Fibroblast of skin of scalp (primary cell): ENCODE data around the gene RINL.
"Not testable (repeated sequence)": the region's sequence is repeated elsewhere in the genome, so short reads cannot be mapped to it uniquely, and the experiment has no call there.

Source experiments
- DNase-seq: peaks from one replicate; pipeline ENCODE4 v3.0.0-alpha.2; 2013

The RINL gene

DNA sequence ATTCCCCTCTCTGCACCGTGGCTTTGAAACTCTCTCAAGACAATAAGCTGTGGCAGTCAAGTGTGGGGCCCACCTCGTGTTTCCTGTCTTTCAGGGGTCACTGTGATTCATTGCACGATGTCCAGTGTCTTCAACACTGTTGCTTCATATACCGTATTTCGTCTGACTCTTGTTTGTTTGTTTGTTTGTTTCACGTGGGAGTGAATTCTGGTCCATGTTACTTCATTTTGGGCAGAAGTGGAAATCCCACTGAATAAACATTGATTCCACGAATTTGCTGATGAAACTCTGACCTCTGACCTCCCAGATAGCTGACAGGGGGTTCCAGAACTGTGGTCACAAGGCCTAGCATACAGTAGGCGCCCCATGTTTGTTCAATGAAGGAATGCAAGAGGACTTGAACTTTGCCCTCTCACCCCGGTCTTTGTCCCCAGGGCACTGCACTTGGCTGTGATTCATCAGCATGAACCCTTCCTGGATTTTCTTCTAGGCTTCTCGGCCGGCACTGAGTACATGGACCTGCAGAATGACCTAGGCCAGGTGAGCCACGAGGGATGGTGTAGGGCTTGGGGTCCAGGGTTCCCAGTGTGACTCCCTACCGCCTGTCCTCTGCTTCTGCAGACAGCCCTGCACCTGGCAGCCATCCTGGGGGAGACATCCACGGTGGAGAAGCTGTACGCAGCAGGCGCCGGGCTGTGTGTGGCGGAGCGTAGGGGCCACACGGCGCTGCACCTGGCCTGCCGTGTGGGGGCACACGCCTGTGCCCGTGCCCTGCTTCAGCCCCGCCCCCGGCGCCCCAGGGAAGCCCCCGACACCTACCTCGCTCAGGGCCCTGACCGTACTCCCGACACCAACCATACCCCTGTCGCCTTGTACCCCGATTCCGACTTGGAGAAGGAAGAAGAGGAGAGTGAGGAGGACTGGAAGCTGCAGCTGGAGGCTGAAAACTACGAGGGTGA, 26.8 kb upstream of the RINL start:
- no peak for DNase-seq

DNA sequence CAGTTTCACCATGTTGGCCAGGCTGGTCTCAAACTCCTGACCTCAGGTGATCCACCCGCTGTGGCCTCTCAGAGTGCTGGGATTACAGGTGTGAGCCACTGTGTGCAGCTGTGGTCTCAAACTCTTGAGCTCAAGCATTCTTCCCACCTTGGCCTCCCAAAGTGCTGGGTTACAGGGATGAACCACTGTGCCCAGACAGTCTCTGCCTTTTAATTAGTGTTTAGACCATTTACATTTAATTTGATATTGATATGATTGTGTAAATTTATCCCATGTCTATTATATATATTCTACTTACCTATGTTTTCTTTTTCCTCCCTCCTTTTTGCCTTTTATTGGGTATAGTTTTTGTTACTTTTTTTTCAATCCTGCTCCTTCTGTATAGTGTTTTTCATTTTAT, 23.6 kb upstream of the RINL start:
- no peak for DNase-seq

DNA sequence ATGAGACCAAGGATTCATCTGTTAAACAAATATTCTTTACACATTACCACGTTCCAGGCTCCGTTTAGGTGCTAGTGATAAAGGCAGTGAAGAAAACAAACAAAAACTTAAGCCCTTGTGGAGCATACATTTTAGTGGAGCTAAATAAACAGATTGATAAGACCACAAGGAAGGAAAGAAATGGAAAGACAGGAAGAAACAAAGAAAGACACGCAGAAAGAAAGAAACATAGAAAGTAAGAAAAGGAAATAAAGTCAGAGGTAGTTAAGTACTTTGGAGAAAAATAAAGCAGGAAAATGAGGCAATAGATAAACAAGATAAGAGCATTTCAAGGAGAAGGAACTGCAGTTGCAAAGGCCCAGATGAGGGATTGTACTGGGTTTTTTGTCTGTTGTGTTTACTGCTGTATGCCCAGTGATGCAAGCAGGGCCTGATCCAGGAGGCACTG, 22.7 kb upstream of the RINL start:
- DNase-seq = no peak

DNA sequence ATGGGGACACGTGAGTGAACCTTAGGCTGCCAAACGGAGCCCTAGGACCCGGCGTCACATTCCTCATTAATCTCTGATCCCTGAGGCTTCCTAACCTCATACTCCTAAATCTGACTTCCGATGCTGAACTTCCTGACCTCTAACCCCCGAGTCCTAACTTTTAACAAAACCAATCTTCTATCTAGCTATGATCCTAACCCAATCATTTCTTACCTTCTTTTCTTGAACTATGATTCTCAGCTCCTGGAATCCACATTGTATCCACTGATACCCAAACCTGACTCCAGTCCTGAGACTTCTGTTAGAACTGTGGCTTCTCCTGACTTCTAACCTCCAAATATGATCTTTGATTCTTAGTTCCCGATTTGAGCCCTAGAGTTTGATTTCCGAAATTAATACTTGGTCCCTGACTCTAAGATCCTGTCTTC, 22.1 kb upstream of the RINL start:
- DNase-seq = no peak

DNA sequence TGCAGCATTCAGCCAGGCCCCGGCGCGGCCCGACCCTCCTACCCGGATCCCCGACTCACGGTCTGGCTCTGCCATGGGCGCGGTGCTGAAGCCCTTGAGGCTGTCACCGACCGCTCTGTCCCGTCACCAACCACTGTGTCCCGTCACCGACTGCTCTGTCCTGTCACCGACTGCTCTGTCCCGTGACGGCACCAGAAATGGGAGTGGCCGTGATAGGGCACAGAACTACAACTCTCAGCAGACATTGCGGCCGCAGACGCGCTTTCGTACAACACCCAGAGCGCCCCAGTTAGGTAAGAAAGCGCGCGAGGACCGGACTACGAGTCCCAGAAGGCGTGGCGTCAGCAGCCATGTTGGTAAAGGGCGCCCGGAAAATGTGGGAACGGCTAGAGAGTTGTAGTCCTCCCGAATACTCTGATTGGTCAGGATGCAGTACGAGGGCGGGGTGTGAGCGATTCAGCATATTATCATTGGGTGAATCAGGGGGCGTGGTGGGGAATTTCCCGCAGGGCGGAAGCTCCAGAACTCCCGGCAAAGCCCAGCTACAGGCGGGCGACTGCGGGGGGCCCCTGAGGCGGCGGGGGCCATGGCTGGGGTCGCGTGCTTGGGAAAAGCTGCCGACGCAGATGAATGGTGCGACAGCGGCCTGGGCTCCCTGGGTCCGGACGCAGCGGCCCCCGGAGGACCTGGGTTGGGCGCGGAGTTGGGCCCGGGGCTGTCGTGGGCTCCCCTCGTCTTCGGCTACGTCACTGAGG, 21.5 kb upstream of the RINL start, which contains the start of the genes NFKBIB and SIRT2:
NFKBIB (plus strand) TSS at position 523 of the 755 bp plus-strand sequence; CDS start at position 587, 64 bp downstream.
SIRT2 (minus strand) TSS at position 172 of the 755 bp plus-strand sequence; CDS start at position 75, 97 bp downstream.
- DNase-seq = peak; percentile 100

DNA sequence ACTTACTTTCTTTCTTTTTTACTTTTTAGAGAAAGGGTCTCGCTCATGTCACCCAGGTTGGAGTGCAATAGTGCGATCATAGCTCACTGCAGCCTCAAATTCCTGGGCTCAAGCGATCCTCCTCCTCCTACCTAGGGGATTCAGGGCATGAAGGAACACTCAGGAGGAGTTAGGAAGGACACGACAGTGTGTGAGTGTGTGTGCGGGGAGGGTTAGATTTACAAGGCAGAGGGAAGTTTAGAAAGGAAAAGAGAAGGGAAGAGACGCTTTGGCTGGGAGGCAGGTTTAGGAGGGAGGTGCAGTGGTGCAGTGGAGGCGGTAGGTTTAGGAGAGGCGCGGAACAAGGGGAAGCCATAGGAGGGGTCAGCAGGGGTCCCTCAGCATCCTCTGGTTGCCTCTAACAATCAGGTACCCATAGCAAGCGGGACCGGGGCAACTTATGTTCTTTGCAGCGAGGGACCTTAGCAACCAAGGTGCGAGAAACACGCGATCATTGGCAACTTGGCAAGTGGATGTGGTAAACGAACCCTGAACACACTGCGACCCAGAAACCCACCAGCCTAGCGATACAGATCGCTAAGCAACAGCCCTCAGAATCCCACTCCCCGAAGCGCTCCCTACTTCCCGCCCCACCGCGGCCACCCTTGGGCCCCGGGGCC, 20.8 kb upstream of the RINL start:
- DNase-seq = peak; percentile 3

DNA sequence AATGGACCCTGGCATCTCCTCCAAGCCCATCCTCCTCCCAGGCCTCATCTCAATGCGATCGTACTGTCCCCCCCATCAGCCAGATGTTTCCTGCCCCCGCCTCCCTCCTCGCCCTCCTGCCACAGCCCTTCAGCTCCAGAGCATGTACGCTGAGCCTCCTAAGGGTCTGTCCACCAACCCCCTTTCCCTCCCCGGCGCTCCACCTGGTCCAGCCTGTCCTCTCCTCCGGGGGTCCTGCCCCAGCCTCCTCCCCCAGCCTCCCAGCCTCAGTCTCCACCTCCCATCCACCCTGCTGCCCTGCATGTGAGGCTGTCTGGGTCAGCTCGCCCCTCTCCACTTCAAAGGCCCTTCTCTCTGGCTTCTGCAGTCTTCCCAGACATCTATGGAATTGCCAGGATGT, 16.9 kb upstream of the RINL start:
- no peak for DNase-seq

DNA sequence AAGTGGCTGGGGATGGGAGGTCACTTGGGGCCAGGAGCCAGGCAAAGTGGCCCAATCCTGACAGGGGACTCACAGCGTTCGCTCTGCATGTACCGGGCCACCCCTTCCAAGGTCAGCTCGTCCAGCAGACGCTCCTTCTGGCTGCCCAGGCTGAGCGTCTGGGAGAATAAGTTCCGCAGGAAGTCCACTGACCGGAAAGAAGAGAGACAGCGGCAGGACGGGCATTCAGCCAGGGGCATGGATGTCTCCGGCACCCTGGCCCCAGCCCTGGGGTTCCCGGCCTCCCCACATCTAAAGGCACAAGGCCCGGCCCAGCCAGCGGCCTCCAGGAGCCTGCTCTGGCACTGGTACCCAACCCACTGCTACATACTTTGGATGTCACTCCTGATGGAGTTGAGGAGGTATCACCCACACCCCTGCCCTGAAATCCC, 15.3 kb upstream of the RINL start:
- DNase-seq = no peak

DNA sequence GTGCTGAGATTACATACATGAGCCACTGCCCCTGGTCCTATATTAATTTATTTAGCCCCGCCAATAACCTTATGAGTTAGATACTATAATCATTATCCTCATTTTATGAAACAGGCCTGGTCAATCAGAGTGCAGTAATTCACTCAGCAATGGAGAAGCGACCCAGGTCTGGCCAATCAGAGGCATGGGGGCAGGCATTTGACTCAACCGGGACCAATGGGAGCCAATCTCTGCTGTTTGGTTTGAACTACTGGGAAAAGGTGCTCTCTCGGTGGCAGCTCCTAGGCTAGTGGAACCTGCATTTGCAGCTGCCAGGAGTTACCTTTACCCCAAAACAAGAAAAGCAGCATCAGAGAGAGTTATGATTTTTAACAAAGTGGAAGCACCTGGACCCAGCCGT, 14.8 kb upstream of the RINL start:
- no peak for DNase-seq

DNA sequence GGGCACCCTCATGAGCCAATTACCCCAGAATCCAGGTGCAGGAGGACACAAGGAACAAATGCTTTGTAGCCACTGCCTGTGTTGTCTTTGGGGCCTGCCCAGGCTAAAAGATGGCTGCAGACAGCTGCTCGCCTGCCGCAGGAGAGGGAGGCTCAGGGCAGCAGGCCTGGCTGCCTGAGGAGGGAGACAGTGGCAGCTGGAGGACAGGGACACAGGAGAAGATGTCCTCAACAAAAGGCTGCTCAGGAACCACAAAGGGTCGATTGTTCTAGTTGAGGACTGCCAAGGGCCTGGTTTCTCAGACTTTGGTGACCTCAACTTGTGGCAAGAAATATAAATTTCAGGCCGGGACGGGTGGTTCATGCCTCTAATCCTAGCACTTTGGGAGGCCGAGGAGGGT, 13.7 kb upstream of the RINL start:
- DNase-seq = no peak

DNA sequence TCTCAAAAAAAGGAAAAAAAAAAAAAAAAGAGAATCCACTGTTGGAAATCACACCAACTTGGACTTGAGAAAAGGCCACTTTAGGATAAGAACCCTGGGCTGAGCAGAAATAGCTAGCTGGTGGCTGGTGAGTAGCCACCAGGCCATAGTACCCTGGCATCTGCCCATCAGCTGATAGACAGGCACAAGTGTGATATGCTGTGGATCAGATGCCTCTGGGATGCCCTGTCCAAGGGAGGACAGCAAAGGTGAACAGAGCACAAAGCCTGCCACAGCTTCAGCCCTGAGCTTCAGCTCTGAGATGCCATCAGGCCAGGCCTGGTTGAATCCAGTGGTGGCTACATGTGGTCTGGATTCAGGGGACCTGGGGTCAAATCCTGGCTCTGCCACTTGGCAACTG, 12.6 kb upstream of the RINL start:
- DNase-seq = no peak

DNA sequence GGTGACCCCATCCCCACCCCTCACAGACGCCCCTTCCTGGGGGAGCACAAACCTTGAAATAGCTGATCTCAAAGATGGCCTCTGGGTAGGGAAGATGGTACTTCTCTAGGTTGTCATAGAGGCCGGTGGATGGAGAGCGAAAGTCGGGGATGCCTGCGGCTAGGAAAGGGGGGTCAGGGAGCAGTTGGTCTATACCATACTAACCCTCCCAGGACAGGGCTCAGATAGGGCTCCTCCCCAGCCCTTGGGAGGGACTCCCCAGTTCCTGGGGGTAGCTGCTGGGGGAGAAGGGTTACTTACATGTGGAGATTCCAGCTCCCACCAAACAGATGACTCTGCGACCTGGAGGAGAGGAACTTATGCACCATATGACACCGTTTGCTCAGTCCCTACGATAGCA, 11.7 kb upstream of the RINL start:
- no peak for DNase-seq

DNA sequence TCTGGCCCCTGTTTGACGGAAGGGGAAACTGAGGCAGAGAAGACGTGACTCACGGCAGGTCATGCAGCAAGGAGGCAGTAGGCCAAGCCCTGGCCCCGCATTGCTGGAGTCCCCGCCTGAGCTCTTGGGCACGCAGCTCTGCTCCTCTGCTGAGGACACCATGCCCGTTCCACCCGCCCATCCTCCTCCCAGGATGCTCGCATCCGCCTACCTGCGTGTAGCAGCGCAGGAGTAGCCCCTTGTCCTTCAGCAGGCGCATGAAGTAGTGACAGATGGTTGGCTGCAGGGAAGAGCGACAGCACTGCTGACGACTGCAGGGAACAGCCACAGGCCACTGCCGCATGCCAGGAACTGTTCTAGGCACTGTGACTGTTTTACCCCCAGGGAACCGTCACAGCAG, 10.8 kb upstream of the RINL start:
- no peak for DNase-seq

DNA sequence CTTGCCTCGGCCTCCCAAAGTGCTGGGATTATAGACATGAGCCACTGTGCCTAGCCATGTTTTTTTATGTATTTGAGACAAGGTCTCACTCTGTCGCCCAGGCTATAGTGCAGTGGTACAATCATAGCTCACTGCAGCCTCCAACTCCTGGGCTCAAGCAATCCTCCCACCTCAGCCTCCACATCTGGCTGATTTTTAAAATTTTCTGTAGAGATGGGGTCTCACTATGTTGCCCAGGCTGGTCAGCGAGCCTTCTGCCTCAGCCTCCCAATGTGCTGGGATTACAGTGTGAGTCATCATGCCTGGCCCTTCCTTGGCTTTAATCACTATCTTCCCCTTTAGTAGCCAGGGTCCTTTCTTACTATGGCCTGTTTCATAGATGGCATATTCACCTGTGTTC, 6.6 kb upstream of the RINL start:
- not testable (repeated sequence) for DNase-seq

DNA sequence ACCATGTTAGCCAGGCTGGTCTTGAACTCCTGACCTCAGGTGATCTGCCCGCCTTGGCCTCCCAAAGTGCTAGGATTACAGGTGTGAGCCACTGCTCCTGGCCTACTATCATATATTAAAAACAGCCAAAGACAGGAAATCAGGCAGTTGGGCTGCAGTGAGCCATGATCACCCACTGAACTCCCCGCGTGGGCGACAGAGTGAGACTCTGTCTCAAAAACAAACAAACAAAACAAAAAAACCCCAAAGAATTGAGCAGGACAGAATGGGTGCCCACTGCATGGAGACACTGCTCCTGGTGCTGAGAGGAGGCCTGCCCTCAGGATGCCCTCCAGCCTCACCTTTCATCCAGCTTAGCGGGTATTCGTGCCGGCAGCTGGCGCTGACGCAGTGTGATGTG, 5.2 kb upstream of the RINL start:
- no peak for DNase-seq

DNA sequence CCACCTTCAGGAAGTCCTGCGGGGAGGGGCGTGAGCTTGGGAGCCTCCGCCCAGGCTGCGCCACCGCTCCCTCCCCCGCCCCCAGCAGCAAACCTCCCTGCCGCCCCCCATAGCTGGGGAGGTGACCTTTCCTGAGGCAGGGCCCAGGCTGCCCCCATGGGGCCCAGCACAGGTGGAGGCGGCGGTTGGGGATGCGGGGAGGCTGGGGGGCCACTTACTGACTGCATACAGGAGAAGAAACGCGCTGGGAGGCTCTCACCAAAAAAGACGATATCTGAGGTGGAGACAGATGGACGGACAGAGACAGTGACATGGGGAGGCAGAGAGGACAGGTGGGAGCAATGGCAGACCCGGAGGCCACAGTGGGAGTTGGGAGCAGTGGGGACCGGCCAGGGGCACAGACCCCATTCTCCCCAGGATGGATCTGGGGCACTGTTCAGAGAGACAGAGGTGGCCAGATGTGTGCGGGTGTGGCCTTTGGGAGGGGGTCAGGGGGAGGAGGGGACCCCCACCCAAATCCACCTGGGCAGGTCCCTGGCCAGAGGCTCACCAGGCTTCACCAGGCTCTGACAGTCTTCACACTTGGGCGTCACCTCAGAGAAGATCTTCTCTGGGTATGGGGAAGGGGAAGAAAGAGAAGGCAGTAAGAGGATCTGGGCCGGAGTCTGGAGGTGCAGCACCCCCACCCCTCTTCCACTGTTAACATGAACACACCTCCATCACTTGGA, 3.0 kb upstream of the RINL start:
- no peak for DNase-seq

DNA sequence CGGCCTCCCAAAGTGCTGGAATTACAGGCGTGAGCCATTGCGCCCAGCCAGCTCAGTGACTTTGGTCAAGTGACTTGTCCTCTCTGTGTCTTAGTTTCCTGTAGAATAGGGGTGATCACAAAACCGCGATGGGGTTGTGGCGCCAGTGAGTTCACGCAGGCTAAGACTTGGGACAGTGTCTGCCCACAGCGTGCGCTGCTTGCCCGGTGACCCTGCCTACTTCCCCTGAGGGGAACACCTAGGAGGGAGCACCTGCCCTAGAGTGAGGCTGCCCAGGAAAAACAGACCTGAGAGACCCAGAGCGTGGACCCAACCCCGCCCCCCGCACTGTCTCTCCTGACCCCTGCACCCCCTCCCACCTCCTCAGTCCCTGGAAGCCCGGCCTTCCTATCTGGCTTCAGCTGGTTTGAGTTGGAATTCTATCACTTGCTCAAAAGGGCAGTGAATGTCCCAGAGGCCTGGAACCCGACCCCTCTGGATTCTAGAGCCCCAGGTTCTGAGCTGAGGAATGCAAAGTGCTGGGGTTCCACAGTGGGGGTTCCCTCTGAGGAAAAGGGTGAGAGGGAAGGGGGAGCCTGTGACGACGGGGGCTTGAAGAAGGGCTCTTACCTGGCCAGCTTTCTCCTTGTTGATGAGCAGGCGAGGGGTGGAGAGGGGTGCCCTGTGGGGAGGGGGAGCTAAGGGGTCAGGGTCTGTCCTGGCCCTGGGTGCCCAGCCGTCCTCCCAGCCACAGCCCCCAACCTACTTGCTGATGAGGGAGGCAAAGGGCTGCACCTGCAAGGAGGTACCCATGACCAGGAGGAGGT, 2.2 kb upstream of the RINL start:
- DNase-seq = no peak

DNA sequence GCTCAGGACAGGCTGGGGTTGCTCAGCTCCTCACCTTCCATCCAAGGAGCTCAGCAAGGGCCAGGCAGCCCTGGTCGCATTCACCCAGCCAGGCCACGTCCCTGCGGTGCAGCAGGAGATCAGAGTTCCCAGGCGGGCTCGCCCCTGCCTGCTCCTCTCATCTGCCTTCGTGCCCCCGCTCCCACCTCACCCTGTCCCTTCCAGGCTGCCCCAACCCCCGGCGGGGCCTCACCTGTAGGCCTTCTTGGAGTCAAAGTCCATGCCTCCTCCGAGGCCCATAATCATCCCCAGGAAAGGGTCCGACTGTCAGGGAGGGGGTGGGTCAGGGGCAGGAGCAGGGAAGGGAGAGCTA, 1.3 kb upstream of the RINL start:
- no peak for DNase-seq

DNA sequence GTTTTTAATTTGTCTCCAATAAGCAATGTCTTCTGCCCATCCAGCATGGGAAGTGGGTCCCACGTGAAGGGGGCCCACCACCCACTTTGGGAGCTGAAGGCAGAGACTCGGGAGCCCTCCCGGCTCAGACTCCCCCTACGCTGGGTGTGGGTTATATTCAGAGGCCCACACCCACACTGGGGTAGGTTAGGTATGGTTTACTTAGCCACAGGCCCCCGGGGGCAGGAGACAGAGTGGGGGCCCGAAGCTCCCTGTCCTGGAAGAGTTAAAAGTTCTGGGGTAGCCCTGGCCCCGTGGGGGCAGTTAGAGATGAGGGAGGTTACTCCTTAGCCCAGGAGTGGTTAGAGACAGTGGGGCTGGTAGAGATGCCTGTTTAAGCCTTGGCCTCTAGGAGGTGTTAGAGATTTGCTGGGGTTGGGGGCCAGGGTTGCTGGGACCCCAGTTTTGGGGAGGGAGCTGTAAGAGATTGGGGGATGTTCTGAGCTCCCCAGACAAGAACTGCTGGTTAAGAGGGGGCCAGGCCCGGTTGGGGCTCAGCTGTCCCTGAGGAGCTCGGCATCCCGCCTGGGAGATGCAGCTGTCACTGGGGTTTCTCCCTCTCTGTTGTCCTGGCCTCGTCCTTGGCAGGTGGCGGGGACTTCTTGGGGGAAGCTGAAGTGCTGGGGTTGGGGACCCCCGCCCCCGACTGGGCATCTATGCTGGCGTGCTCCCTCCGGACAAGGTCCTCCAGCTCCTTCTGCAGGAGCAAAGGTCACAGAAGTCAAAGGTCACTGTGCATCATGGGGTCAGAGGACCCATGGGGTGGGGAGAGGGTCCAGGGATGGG, 712 bp upstream of the RINL start:
- DNase-seq = no peak

DNA sequence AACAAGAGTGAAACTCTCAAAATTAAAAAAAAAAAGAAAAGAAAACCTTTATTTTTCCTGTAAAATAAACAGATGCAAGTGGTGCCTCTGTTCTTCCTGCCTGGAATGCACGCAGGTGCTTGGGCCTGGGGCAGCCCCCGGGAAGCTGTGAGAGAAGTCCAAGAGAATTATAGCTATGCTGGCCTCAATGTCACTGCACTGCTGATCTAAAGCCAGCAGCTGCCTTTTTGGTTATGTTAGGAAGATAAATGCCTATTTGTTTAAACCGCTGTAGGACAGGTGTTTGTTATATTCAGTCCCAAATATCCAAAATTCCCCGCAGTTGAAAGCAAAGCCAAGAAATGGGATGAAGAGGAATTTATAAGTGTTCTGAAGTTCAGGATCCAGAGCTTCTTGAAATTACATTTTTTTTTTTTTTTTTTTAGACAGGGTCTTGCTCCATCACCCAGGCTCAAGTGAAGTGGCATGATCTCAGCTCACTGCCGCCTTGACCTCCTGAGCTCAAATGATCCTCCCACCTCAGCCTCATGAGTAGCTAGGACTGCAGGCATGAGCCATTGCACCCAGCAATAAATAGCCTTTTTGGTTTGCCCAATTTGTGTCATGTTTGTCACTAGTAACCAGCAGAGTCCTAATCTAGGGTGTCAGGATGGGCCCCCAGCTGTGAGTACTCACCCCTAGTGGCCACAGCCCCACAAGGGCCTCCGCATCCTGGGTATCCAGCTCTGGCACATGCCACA, 2.2 kb downstream of the RINL start:
- DNase-seq = no peak
